Mononuclear cell (primary cell): Measurements from ENCODE around the gene GID4. TPM values are rescaled to one million over a fixed set of nuclear protein-coding genes. Genes with fewer than 3 reads are reported as not detected.

Experiments
- H3K27me3 ChIP-seq: 2 replicates; pipeline ENCODE4 v1.6.0; 2011; ENCODE audit warnings: low read length, control low read depth; ENCODE audit not compliant: insufficient read depth
- H3K4me1 ChIP-seq: 2 replicates; pipeline ENCODE4 v1.5.1; 2011; ENCODE audit warnings: mild to moderate bottlenecking, low read length, control low read depth; ENCODE audit not compliant: insufficient read depth
- H3K4me3 ChIP-seq: 2 replicates; pipeline ENCODE4 v1.5.1; 2011; ENCODE audit warnings: mild to moderate bottlenecking, low read length, moderate library complexity
- H3K9me3 ChIP-seq: 2 replicates; pipeline ENCODE4 v1.5.1; 2011; ENCODE audit warnings: low read depth, mild to moderate bottlenecking, control low read depth, low read length
- total RNA-seq: library from RNA; depleted of rRNA; stranded (reverse); fragments of >200 nt; gene quantifications from one replicate; pipeline ENCODE4 v1.2.3, GENCODE V29; 2012

The GID4 gene
- total RNA-seq, 1 donor: 3.1 TPM

GRCh38 chr17:18111330-18111971, 72.2 kb downstream of the GID4 start:
- H3K9me3 ChIP-seq: no peaks in the 10 kb centered on the region
- no peaks in the 10 kb centered on the region for H3K4me1 ChIP-seq
- H3K4me3 ChIP-seq: no peak overlapping the region
- no peaks in the 10 kb centered on the region for H3K27me3 ChIP-seq

- Histone ChIP-seq H3K4me3 (no peak overlapping the region), H3K9me3 (no peaks in the 10 kb centered on the region), H3K27me3 (no peaks in the 10 kb centered on the region), H3K4me1 (no peaks in the 10 kb centered on the region)
Measured at GRCh38 chr17:18115517-18115916, 76.3 kb downstream of the GID4 start.

- Histone ChIP-seq H3K9me3 (no peaks in the 10 kb centered on the region), H3K4me1 (no peaks in the 10 kb centered on the region), H3K27me3 (no peaks in the 10 kb centered on the region), H3K4me3 (no peak overlapping the region)
Measured at GRCh38 chr17:18116078-18116477, 76.9 kb downstream of the GID4 start.

GRCh38 chr17:18117533-18117932, 78.3 kb downstream of the GID4 start:
- H3K9me3 ChIP-seq: no peaks in the 10 kb centered on the region
- no peak overlapping the region for H3K4me3 ChIP-seq
- H3K27me3 ChIP-seq: no peaks in the 10 kb centered on the region
- no peaks in the 10 kb centered on the region for H3K4me1 ChIP-seq

Other genes starting within 250 kb of the GID4 start
- 61.9 TPM for gene SREBF1, start 202.4 kb upstream of the GID4 start, total RNA-seq
- gene TOM1L2, start 67.0 kb upstream of the GID4 start, total RNA-seq: 14.4 TPM
- not detected for gene DRC3, start 66.5 kb upstream of the GID4 start, total RNA-seq
- 19.9 TPM for gene ATPAF2, start 240 bp upstream of the GID4 start, total RNA-seq
- gene DRG2, start 48.5 kb downstream of the GID4 start, total RNA-seq: 32.5 TPM
- gene MYO15A, start 69.3 kb downstream of the GID4 start, total RNA-seq: 0.84 TPM
- gene ALKBH5, start 144.4 kb downstream of the GID4 start, total RNA-seq: 97.9 TPM
- 8.6 TPM for gene LLGL1, start 186.2 kb downstream of the GID4 start, total RNA-seq
- 122 TPM for gene FLII, start 219.3 kb downstream of the GID4 start, total RNA-seq
- 5.9 TPM for gene MIEF2, start 221.3 kb downstream of the GID4 start, total RNA-seq